Large intestine (tissue), 3 donors: ENCODE measurements around the gene DAD1. TPM values are rescaled to one million over a fixed set of nuclear protein-coding genes. Genes with fewer than 3 reads are reported as not detected.

Experiments used
- DNase-seq, 2 donors: peaks; one replicate each; pipeline versions ENCODE4 v3.0.0 to v3.0.0-alpha.2; 2013
- H3K27ac ChIP-seq: one replicate; pipeline ENCODE4 v1.5.1; 2013; ENCODE audit warnings: low read length
- H3K27me3 ChIP-seq: 2 replicates; pipeline ENCODE4 v1.6.1; 2013; ENCODE audit warnings: low read length; ENCODE audit not compliant: control insufficient read depth, insufficient read depth
- H3K36me3 ChIP-seq: 2 replicates; pipeline ENCODE4 v1.6.1; 2013; ENCODE audit warnings: low read length; ENCODE audit not compliant: control insufficient read depth, insufficient read depth
- H3K4me1 ChIP-seq: one replicate; pipeline ENCODE4 v1.6.1; 2013; ENCODE audit warnings: low read length; ENCODE audit not compliant: control insufficient read depth, insufficient read depth
- H3K4me3 ChIP-seq: one replicate; pipeline ENCODE4 v1.5.1; 2013; ENCODE audit warnings: low read length
- H3K9me3 ChIP-seq: one replicate; pipeline ENCODE4 v1.6.1; 2013; ENCODE audit warnings: mild to moderate bottlenecking, low read depth, low read length, moderate library complexity; ENCODE audit not compliant: control insufficient read depth
- WGBS: methylation state at CpG from one replicate; pipeline ENCODE4 v1.1.5; 2013; ENCODE audit warnings: low lambda C conversion rate; ENCODE audit not compliant: insufficient coverage; 5-methylcytosine and 5-hydroxymethylcytosine counted together
- polyA plus RNA-seq: library from polyadenylated mRNA; unstranded; fragments of 120-200 nt; gene quantifications from one replicate; pipeline ENCODE4 v1.2.1, GENCODE V29; 2013

The DAD1 gene
- polyA plus RNA-seq, 1 donor, result 206 TPM

DNA sequence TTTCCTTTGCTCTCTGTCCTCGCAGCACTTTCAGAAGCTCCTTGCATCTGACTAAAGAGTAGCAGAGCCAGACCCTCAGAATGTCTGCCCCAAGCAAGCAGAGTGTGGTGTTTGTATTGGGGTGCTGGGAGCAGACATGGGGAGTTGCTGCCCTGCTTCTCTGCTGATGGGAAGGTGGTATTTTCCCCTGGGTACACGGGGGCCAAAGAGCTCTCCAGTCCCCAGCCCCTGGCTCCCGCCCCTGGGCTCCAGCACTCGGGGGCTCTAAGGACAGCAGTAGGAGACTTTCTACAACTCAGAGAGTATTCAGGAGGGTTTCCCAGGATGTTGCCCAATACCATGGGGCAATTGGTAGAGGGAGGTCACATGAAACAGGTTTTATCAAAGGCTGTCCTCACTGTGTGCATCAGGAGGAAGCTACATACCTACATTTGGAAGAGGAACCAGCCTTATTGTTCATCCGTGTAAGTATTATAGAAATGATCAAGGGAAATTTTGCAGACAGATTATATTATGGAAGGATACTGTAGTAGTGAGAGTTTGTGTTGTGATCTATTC, 50.3 kb downstream of the DAD1 start:
- Histone ChIP-seq H3K4me1 (no peaks in the 10 kb centered on the region), H3K4me3 (no peak overlapping the region), H3K9me3 (no peaks in the 10 kb centered on the region), H3K27ac (no peak overlapping the region), H3K36me3 (no peaks in the 10 kb centered on the region), H3K27me3 (no peaks in the 10 kb centered on the region)
- WGBS, result no CpG with 5 or more reads among the region's 5 CpGs
- no peak for DNase-seq

DNA sequence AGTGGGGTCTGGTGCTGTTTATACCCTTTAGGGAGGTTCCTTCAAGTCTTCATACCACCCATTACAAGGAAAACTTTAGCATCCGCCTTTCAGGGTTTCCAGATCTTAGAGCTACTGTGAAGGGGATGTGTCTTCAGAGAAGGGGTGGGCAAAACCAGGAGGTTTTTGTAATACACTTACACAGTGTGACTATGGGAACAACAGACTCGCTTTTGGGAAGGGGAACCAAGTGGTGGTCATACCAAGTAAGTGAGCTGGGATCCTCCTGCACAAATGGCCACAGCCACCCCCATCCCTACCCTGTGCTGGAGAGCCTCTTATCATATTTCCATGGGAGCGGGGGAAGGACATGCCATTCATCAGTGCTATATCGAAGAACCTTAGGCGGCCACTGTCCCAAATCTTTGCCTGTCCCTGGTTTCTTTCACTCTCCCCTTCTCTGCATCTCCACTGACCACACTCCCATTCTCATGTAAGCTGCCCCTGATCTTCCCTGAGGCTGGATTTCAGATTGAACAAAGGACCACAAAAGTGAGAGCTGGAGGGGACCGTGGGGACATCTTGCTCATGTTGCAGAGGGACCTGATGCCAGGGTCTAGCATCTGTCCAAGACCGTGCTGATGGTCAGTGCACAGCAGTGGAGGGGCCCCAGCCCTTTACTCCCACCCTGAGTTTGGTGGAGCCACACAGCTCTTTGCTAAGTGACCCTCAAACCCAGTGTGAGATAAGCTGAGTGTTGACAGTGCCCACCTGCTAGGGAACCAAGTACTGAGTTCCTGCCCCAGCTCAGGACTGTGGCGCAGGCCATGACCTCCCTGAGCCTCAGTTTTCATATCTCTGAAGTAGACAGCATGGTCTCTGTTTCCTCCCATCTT, 51.4 kb downstream of the DAD1 start:
- Histone ChIP-seq H3K4me3 (no peak overlapping the region), H3K4me1 (no peaks in the 10 kb centered on the region), H3K27me3 (no peaks in the 10 kb centered on the region), H3K27ac (no peak overlapping the region), H3K9me3 (no peaks in the 10 kb centered on the region), H3K36me3 (no peaks in the 10 kb centered on the region)
- DNase-seq, result no peak
- WGBS, result 80% methylated on average over 1 of the region's 8 CpGs

DNA sequence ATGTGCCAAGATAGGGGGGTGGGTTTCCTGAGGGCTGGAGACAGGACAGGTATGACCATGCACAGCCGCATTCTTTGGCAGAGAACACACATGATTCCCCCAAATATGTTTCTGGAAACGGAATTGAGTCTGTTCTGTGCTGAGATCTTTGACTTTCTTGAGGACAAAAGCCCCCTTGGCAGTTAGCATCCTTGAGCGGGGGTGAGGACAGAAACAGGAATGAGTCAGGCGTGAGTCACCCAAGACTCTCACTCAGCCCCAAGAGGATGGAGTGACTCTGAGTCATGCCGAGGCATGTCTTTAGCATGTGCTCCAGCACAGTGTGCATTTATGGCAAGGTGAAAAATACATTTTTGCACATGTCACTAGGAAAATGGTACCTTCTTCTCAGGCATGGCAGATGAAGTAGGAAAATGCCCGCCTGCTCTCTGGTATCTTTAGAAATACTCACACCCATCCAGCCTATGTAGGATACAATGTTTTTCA, 52.1 kb downstream of the DAD1 start:
- no peaks in the 10 kb centered on the region for H3K9me3 ChIP-seq
- H3K36me3 ChIP-seq, result no peaks in the 10 kb centered on the region
- H3K27ac ChIP-seq, result no peak overlapping the region
- no CpG with 5 or more reads among the region's 6 CpGs for WGBS
- H3K4me1 ChIP-seq, result no peaks in the 10 kb centered on the region
- no peak for DNase-seq
- H3K27me3 ChIP-seq, result no peaks in the 10 kb centered on the region
- H3K4me3 ChIP-seq, result no peak overlapping the region

DNA sequence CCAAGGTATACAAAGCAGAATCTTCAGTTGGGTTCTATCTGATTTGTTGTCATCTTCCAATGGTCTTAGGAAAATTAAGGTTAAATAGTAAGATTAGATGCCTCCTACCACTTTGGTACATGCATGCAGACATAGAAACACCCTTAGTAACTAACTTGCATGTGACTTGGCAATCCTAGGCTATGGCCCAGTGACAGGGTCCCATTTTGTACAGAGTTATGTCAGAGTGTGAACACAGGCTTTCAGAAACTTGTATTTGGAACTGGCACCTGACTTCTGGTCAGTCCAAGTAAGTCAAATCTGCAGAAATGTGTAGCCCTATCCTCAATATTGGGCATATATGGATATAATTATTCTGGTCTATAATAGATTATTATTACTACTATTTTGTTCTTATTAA, 53.1 kb downstream of the DAD1 start:
- no peaks in the 10 kb centered on the region for H3K9me3 ChIP-seq
- no peak for DNase-seq
- H3K27me3 ChIP-seq, result no peaks in the 10 kb centered on the region
- no peak overlapping the region for H3K27ac ChIP-seq
- H3K36me3 ChIP-seq, result no peaks in the 10 kb centered on the region
- H3K4me1 ChIP-seq, result no peaks in the 10 kb centered on the region
- H3K4me3 ChIP-seq, result no peak overlapping the region

DNA sequence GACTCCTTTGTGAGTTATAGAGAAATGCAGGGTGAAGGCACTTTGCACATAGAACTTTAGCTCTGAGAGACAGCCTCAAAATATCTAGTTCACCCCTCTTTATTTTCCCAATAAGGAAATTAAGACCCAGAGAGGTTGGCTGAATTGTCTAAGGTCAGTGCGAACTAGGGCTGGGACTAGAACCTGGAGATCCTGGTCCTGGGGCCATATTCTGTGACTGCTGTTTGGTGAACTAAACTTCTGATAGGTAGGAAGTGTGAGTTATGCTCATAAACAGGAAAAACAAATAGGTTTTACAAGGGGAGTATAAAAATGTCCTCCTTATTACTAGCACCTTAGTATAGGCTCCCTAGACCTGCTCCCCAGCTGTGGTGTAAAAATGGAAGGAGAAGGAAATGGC, 53.9 kb downstream of the DAD1 start:
- H3K4me3 ChIP-seq, result no peak overlapping the region
- DNase-seq, result no peak
- WGBS, result 100% methylated on average over 1 of the region's 1 CpG
- no peaks in the 10 kb centered on the region for H3K9me3 ChIP-seq
- no peaks in the 10 kb centered on the region for H3K36me3 ChIP-seq
- no peaks in the 10 kb centered on the region for H3K4me1 ChIP-seq
- H3K27me3 ChIP-seq, result no peaks in the 10 kb centered on the region
- no peak overlapping the region for H3K27ac ChIP-seq

DNA sequence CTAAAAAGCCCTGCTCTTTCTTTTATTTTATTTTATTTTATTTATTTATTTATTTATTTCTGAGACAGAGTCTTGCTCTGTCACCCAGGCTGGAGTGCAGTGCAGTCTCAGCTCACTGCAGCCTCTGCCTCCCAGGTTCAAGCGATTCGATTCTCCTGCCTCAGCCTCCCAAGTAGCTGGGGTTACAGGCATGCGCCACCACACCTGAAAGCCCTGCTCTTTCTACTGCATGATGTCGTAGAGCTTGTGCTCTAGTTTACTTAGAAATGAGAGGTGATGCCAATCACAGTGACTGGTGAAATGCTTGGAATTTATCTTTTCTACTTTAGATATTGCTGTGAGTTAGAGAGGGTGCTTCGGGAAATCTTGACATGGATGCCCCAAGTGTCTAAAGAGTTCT, 54.5 kb downstream of the DAD1 start:
- Histone ChIP-seq H3K27ac (no peak overlapping the region), H3K4me1 (no peaks in the 10 kb centered on the region), H3K4me3 (no peak overlapping the region), H3K36me3 (no peaks in the 10 kb centered on the region), H3K9me3 (no peaks in the 10 kb centered on the region), H3K27me3 (no peaks in the 10 kb centered on the region)
- no CpG with 5 or more reads among the region's 5 CpGs for WGBS
- no peak for DNase-seq

DNA sequence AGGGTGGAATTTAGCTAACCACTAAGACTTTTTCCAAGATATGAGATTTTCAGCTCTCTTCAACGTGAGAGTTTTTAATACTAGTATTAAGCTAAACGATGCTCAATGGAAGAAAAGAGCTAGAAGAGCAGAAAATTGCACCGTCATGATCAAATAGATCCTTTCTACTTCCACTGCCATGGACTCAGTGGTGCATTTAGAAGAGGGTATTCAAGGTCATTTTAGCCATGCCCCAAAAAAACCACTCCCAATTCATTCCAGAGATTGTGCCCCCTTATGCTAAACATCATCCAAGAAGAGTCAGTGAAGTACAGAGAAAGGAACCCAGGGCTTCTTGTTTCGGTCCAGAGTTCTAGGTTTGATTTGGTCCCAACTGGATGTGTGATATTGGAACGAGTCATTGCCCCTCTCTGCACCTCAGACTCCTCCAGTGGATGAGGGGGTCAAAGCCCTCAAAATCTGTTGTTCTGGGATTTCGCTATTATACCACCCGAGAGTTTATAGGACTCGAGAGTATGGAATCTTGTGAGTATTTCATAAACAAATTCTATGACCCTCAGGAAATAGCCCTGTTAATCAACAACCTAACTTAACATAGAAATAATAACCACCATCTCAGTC, 55.2 kb downstream of the DAD1 start:
- no peak overlapping the region for H3K4me3 ChIP-seq
- 97% methylated on average over 5 of the region's 8 CpGs for WGBS
- no peak for DNase-seq
- H3K36me3 ChIP-seq, result no peaks in the 10 kb centered on the region
- no peaks in the 10 kb centered on the region for H3K9me3 ChIP-seq
- H3K27me3 ChIP-seq, result no peaks in the 10 kb centered on the region
- H3K27ac ChIP-seq, result no peak overlapping the region
- H3K4me1 ChIP-seq, result no peaks in the 10 kb centered on the region

DNA sequence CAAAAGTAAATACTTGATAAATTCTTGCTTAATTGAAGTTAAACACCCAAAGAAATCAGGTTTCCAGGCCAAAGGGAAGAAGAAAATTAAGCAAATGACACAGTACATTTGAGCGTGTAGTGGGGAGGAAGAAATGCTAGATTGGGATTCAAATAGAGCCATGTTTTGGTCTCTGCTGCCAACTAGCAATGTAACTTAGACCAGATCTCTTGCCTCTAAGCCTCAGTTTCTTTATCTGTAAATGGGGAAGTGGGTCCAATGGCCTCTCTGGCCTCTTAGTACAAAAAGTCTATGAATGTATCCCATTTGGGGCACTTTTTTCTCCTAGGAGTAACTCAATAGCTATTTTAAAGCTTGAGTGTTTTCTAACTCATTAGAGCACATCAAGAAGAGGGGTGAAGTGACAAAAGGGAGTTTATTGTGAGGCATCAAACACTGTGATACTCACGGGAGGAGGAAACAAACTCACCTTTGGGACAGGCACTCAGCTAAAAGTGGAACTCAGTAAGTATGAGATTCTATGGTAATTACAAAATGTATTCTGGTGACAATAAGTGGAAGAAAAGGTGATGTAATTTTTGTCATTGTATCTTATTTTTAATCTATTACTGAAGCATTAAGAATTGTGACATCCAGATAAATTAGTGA, 55.8 kb downstream of the DAD1 start:
- WGBS, result 100% methylated on average over 1 of the region's 2 CpGs

DNA sequence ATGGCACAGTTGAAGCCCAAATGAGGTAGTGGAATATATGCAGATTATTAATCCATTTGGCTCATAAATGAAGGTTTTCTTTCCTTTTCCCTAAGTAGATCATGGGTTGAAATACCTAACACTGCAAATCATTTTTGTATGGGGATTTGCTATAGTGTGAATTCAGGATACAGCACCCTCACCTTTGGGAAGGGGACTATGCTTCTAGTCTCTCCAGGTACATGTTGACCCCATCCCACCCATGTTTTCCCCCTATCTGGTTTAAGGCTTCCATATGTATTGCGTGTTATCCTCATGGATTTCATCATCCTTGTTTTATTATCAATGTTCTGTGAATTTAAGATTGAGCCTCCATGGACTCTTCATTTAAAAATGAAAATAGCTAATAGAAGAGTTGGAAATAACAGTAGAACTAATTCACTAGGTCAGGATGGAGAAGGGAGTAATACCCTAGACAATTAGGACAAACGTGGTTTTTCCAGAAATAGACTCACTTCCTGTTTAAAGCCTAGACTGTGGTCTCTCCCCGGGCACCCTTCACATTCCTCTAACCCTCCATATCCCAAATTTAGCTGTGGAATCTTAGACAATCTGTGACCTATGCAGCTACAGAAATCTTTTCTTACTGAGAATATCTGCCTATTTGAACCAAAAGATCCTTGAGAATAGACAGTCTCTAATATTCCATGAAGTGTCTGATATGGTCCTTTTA, 56.5 kb downstream of the DAD1 start:
- Histone ChIP-seq H3K27ac (no peak overlapping the region), H3K36me3 (no peaks in the 10 kb centered on the region), H3K4me1 (no peaks in the 10 kb centered on the region), H3K4me3 (no peak overlapping the region), H3K27me3 (no peaks in the 10 kb centered on the region), H3K9me3 (no peaks in the 10 kb centered on the region)
- 80% methylated on average over 1 of the region's 3 CpGs for WGBS
- DNase-seq, result no peak

More for the DNA sequence above, 55.8 kb downstream of the DAD1 start:
- Histone ChIP-seq H3K27ac (no peak overlapping the region), H3K36me3 (no peaks in the 10 kb centered on the region), H3K4me1 (no peaks in the 10 kb centered on the region), H3K4me3 (no peak overlapping the region), H3K27me3 (no peaks in the 10 kb centered on the region), H3K9me3 (no peaks in the 10 kb centered on the region)
- DNase-seq, result no peak
